Spleen (tissue), 7 donors: Measurements from ENCODE around the gene PTAFR.

ENCODE experiments used
- CTCF ChIP-seq, 11 experiments: fragments of 200-600 bp in 7 of 11; fragments of 450-650 bp in 4 of 11; sonication (generic) in 4 of 11; IDR thresholded peaks in 8 of 11; conservative IDR thresholded peaks in 3 of 11; 1 replicate in 7 of 11; 2 replicates in 4 of 11; pipeline versions ENCODE4 v1.4.0 to v1.8.0; 2016 to 2021; ENCODE audit warnings: antibody characterized with exemption in 11 of 11, inconsistent platforms in 4 of 11, mild to moderate bottlenecking in 1 of 11
- POLR2A ChIP-seq, 3 donors: fragments of 450-650 bp; IDR thresholded peaks; one replicate each; pipeline ENCODE4 v1.5.1; 2017; ENCODE audit warnings: antibody characterized with exemption in 3 of 3, mild to moderate bottlenecking in 1 of 3
- donor health status: DM: no; HTN: no; CAD: no; lungs with moderate emphysema.
- donor health status: DM: no; HTN: no; CAD: no.
- donor health status: DM: no; HTN: no; CAD: no.

GRCh38 chr1:28135371-28136168 is 40.9 kb downstream of the PTAFR start:
- TF ChIP-seq CTCF (IDR thresholded peaks at IDR 0.05 in 8 of 11, conservative IDR thresholded peaks at IDR 0.05 in 3 of 11) (no peak), POLR2A (IDR thresholded peaks at IDR 0.05) (no peak)
